ENCODE measurements around the gene DHX9.

The DHX9 gene

DNA sequence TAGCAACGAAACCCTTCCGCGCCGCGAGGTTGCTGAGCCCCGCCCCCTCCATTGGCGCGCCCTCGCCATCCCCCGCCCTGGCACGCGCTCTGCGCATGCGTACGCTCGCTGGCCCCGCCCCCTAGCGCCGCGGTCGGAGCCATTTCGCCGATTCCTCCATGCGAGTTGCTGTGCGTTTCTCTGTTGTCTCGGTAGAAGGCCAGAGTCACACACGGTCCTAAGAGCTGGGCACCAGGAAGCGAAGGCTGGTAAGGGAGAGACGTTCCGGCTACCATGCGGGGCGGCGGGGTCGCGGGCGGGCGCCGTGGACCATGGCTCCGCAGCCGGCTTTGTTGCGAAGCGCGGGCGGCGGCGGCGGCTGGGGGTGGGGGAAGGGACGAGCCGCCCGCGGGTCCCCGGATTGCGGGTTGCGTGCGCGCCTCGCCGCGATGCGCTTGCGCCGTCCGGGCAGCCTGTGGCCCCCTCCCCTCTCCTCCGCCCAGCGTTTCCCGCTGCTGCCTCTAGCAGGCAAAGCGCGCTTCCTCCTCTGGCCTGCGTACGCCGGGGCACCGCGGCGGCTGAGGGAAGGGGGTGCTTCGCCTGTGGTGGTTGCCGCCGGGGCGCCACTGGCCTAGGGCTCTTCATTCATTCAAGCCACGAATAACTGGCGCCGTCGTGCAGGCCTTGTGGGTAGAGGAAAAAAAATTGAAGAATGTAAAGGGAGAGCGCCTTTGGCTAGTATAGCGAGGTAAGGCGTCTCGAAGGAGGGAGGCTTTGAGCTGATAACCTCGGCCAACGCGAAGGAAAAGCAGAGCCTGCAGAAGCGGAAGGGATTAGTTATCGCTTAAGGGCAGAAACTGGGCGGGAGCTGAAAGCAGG is at the start of gene DHX9:
Gene DHX9, plus strand, starts transcription at position 139 of the 858 bp plus-strand sequence. CDS start 3,220 bp downstream, outside the sequence.
- Histone ChIP-seq H3K9me3 (no peaks in the 10 kb centered on the region), H3K36me3 (replicated peaks) (peaks cover 37% of the 10 kb centered on the region), H3K4me3 (peak within 1 kb of the TSS; percentile 93), H3K27me3 (ENCODE audit: low read depth) (no peaks in the 10 kb centered on the region), H3K4me1 (peaks cover 17% of the 10 kb centered on the region)
- peak; percentile 91 to 98 for DNase-seq (ENCODE audit: low spot score in 2 of 2)
- in situ Hi-C loops (cut with MboI; ENCODE audit: low sequenced_read_pairs): no loop called here

DNA sequence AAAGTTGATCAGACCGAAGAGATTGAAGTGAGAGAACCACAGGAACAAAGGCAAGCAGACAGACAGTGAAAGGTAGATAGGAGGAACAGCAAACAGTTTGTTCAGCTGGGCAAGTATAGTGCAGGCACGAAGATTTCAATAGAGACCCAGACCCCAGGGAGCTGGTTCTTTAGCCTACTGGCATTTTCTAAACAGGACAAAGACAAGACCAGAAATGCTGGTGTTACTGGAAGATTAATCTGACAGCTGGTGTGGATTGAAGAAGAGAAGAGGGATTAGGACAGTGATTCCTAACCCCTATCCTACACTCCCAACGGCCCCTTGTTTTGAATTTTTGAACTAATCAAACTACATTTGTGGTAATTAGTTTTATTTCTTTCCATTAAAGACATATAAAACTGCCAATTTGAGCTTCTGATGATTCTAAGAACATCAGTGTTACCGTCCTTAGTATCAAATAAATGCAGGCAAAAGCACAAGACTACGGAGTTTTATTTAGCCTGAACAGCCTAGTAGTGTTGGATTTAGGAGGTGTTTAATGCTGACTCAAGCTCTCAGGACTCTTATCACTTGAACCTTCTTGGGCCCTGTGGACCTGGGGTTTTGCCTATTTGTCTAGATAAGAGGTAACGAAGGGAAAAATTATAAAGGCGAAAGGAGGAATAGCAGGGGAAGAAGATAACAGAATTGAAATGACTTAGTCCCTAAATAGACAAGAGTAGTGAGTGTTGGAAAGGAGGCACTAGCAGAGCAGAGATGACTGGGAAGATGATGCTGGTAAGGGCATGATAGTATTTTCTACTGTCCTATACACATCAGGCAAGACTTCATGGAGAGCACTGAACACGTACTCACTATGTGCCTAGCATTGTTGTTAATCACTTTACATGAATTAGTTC is 47.6 kb upstream of the DHX9 start:
- peaks cover 6% of the 10 kb centered on the region for H3K27me3 ChIP-seq (ENCODE audit: low read depth)
- in situ Hi-C loops (cut with MboI; ENCODE audit: low sequenced_read_pairs): no loop called here
- no peaks in the 10 kb centered on the region for H3K9me3 ChIP-seq
- DNase-seq (ENCODE audit: low spot score in 2 of 2): no peak
- H3K36me3 ChIP-seq (replicated peaks): no peaks in the 10 kb centered on the region
- peaks cover 14% of the 10 kb centered on the region for H3K4me1 ChIP-seq
- H3K4me3 ChIP-seq: no peak overlapping the region

DNA sequence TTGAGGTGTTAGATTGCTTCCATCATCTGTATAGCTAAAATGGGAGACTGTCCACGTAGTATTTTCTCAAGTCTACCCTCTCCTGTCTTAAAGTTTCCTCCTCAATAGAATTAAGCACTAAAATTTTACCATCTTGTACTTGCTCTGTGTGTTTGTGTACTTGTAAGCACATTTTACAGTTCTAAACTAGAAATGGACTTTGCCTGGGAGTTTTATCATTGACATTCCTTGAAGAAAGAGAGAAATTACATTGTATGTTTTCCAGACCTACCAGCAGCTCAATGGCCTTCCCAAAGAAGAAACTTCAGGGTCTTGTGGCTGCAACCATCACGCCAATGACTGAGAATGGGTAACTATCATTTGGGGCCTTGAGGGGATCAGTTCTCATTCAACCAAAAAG is 45.1 kb upstream of the DHX9 start:
- in situ Hi-C loops (cut with MboI; ENCODE audit: low sequenced_read_pairs): no loop called here
- H3K4me3 ChIP-seq: no peak overlapping the region
- H3K4me1 ChIP-seq: peaks cover 9% of the 10 kb centered on the region
- H3K27me3 ChIP-seq (ENCODE audit: low read depth): peaks cover 2% of the 10 kb centered on the region
- H3K9me3 ChIP-seq: no peaks in the 10 kb centered on the region
- no peak for DNase-seq (ENCODE audit: low spot score in 2 of 2)
- H3K36me3 ChIP-seq (replicated peaks): no peaks in the 10 kb centered on the region

- no peak overlapping the region for H3K4me3 ChIP-seq
- no peaks in the 10 kb centered on the region for H3K9me3 ChIP-seq
- H3K36me3 ChIP-seq (replicated peaks): no peaks in the 10 kb centered on the region
- in situ Hi-C loops (cut with MboI; ENCODE audit: low sequenced_read_pairs): no loop called here
- H3K4me1 ChIP-seq: peaks cover 5% of the 10 kb centered on the region; the same call in 1 of the 2 replicates
- no peaks in the 10 kb centered on the region for H3K27me3 ChIP-seq (ENCODE audit: low read depth)
- DNase-seq (ENCODE audit: low spot score in 2 of 2): no peak
These were observed 44.4 kb upstream of the DHX9 start for GRCh38 chr1:182794676-182795201.

DNA sequence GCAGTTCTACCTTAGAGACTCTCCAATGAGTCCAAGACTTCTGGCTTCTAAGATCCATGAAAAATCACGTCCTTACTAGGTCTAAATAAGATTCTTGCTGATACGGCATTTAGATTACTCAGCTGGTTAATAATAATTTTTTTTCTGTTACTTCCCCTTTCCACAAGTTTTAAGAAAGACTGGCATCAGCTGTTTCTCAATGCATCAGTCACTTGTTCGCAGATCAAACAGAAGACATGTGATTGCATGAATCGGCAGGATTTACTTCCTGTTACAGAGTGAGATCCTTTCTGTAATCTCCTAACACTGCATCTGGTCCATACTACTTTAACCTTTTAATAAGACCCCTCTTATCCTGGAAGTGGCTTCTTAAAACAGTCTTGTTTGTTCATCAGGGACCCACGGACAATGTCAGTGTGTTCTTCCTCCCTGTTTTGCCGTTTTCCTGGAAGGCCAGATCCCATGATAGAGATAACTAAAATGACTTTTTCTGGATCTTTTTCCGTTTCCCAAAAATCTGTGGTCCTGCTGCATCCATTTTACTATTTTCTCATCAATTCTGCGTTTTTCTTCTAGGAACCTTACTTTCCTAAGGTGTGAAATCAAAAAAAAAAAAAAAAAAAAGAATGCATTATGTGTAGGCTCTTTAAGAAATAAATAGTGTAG is 43.5 kb upstream of the DHX9 start:
- Histone ChIP-seq H3K9me3 (no peaks in the 10 kb centered on the region), H3K4me3 (no peak overlapping the region), H3K27me3 (ENCODE audit: low read depth) (no peaks in the 10 kb centered on the region), H3K36me3 (replicated peaks) (no peaks in the 10 kb centered on the region), H3K4me1 (no peaks in the 10 kb centered on the region)
- in situ Hi-C loops (cut with MboI; ENCODE audit: low sequenced_read_pairs): no loop called here
- no peak for DNase-seq (ENCODE audit: low spot score in 2 of 2)

DNA sequence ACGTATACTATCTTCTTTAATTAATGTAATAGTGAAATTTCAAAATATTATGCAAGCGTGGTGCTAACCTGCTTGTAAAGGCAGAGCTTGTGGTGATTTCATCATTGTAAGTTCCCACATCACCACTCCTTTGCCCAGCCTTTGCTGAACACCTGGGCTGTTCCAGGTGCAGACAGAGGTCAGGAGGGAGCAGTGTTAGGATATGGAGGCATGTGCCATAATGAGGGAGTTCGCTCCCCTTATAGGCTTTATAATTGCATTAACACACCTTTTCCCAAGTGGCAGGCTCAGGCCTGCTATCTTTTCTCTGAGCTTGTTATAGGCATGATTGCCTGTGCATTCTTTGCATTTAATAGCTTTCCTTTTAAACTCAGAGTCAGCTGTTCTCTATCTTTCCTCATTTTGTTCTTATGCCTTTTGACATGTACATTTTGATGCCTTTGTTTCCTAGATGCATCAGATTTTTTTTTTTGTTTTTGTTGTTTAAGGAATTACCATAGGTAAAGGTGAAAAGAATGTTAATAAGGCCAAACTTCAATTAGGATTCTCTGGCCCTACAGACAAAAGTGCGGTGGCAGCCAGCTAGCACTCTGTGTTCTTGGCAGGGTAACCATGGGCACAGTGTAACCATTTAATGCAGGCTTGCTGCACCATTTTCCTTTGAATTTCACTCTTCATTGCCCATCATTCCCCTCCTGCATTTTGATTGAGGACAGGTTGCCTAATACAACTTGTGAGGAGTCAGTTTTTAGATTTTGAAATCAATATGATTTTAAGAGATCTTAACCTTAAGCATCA is 36.9 kb upstream of the DHX9 start:
- no peak overlapping the region for H3K4me3 ChIP-seq
- H3K27me3 ChIP-seq (ENCODE audit: low read depth): no peaks in the 10 kb centered on the region
- H3K4me1 ChIP-seq: peaks cover 10% of the 10 kb centered on the region
- no peaks in the 10 kb centered on the region for H3K36me3 ChIP-seq (replicated peaks)
- DNase-seq (ENCODE audit: low spot score in 2 of 2): peak; percentile 47 to 68
- in situ Hi-C loops (cut with MboI; ENCODE audit: low sequenced_read_pairs): no loop called here
- H3K9me3 ChIP-seq: no peaks in the 10 kb centered on the region

DNA sequence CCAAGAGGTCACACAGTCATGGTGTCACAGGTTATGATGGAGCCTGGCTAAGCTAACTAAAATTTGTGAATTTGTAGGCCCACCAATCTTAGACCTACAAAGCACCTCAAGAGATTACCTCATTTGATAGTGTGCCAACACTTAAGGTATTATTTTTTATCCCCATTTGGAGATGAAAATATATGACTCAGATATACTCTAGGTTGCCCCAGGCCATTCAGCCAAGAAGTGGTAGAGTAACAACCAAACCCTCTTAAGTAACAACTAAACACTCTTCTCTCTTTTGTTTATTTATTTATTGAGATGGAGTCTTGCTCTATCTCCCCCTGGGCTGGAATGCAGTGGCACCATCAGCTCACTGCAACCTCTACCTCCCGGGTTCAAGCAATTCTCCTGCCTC is 35.3 kb upstream of the DHX9 start:
- no peaks in the 10 kb centered on the region for H3K27me3 ChIP-seq (ENCODE audit: low read depth)
- peaks cover 10% of the 10 kb centered on the region for H3K4me1 ChIP-seq
- H3K36me3 ChIP-seq (replicated peaks): no peaks in the 10 kb centered on the region
- no peak overlapping the region for H3K4me3 ChIP-seq
- in situ Hi-C loops (cut with MboI; ENCODE audit: low sequenced_read_pairs): no loop called here
- no peak for DNase-seq (ENCODE audit: low spot score in 2 of 2)
- no peaks in the 10 kb centered on the region for H3K9me3 ChIP-seq

DNA sequence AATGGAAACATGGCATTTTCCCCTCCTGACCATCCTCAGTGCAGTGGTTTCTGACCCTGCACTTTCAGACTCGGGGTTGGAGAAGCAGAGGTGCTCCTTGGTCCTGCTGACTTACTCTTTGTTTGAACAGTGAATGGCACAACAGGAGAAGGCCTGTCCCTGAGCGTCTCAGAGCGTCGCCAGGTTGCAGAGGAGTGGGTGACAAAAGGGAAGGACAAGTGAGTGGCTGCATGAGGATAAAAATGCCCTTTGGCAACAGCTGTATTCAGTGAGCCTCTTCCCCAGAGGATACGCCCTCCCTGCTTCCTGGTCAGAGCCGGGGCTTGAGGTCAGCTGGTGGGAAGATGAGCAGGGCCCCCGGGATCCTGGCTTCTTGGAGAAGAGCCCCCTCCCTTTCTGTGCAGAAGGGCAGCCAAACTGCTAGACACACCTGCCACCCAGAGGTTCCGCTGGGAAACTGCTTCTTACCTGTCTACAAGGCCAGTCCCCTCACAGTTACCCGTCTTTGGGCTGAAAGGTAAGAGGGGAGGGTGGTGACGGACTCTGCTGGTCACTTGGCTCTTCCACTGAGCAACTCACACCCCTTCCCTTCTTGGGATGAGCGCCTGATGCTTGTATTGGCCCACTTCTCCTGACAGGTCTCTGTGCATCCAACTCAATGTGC is 33.0 kb upstream of the DHX9 start:
- Histone ChIP-seq H3K27me3 (ENCODE audit: low read depth) (no peaks in the 10 kb centered on the region), H3K36me3 (replicated peaks) (no peaks in the 10 kb centered on the region), H3K4me3 (no peak overlapping the region), H3K4me1 (peaks cover 10% of the 10 kb centered on the region), H3K9me3 (no peaks in the 10 kb centered on the region)
- in situ Hi-C loops (cut with MboI; ENCODE audit: low sequenced_read_pairs): no loop called here
- DNase-seq (ENCODE audit: low spot score in 2 of 2): no peak

GRCh38 chr1:182807907-182808306 is 31.2 kb upstream of the DHX9 start:
- no peaks in the 10 kb centered on the region for H3K27me3 ChIP-seq (ENCODE audit: low read depth)
- no peaks in the 10 kb centered on the region for H3K9me3 ChIP-seq
- no peak overlapping the region for H3K4me3 ChIP-seq
- no peaks in the 10 kb centered on the region for H3K4me1 ChIP-seq
- in situ Hi-C loops (cut with MboI; ENCODE audit: low sequenced_read_pairs): no loop called here
- no peaks in the 10 kb centered on the region for H3K36me3 ChIP-seq (replicated peaks)
- no peak for DNase-seq (ENCODE audit: low spot score in 2 of 2)

- Histone ChIP-seq H3K27me3 (ENCODE audit: low read depth) (no peaks in the 10 kb centered on the region), H3K4me3 (no peak overlapping the region), H3K9me3 (no peaks in the 10 kb centered on the region), H3K36me3 (replicated peaks) (no peaks in the 10 kb centered on the region), H3K4me1 (no peaks in the 10 kb centered on the region)
- in situ Hi-C loops (cut with MboI; ENCODE audit: low sequenced_read_pairs): no loop called here
- no peak for DNase-seq (ENCODE audit: low spot score in 2 of 2)
These were observed 29.7 kb upstream of the DHX9 start for GRCh38 chr1:182809414-182809957.

- Histone ChIP-seq H3K4me3 (no peak overlapping the region), H3K4me1 (no peaks in the 10 kb centered on the region), H3K27me3 (ENCODE audit: low read depth) (no peaks in the 10 kb centered on the region), H3K36me3 (replicated peaks) (0 out of 2 replicates have a peak, but pooled peaks cover 4% of the 10 kb centered on the region), H3K9me3 (no peaks in the 10 kb centered on the region)
- in situ Hi-C loops (cut with MboI; ENCODE audit: low sequenced_read_pairs): no loop called here
- no peak for DNase-seq (ENCODE audit: low spot score in 2 of 2)
These were observed 27.0 kb upstream of the DHX9 start for GRCh38 chr1:182811975-182812722.

DNA sequence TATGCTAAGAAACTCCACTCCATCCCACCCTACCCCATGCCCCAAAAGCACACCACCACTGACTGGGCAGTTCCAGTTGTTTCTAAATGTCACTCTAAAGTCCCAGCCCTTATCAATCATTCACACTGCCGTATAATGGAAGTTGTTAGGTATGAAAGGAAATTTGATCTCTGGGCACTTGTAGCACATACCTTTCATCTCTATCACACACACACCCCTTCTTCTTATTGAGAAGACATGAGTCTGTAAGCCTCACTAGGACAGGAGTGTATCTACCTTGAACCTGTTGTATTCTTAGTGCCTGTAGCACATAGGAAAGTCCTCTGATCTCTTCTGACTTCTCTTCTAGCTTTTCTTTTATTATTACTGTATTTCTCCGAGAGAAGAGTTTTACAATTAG is 22.3 kb upstream of the DHX9 start:
- no peak overlapping the region for H3K4me3 ChIP-seq
- H3K4me1 ChIP-seq: no peaks in the 10 kb centered on the region
- no peaks in the 10 kb centered on the region for H3K9me3 ChIP-seq
- in situ Hi-C loops (cut with MboI; ENCODE audit: low sequenced_read_pairs): no loop called here
- 0 out of 2 replicates have a peak, but pooled peaks cover 4% of the 10 kb centered on the region for H3K36me3 ChIP-seq (replicated peaks)
- H3K27me3 ChIP-seq (ENCODE audit: low read depth): no peaks in the 10 kb centered on the region
- no peak for DNase-seq (ENCODE audit: low spot score in 2 of 2)
